ENCODE data around the gene SAA4.
"Not testable (repeated sequence)": the region's sequence is repeated elsewhere in the genome, so short reads cannot be mapped to it uniquely, and the experiment has no call there.

SAA4 gene, protein sequence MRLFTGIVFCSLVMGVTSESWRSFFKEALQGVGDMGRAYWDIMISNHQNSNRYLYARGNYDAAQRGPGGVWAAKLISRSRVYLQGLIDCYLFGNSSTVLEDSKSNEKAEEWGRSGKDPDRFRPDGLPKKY

DNA sequence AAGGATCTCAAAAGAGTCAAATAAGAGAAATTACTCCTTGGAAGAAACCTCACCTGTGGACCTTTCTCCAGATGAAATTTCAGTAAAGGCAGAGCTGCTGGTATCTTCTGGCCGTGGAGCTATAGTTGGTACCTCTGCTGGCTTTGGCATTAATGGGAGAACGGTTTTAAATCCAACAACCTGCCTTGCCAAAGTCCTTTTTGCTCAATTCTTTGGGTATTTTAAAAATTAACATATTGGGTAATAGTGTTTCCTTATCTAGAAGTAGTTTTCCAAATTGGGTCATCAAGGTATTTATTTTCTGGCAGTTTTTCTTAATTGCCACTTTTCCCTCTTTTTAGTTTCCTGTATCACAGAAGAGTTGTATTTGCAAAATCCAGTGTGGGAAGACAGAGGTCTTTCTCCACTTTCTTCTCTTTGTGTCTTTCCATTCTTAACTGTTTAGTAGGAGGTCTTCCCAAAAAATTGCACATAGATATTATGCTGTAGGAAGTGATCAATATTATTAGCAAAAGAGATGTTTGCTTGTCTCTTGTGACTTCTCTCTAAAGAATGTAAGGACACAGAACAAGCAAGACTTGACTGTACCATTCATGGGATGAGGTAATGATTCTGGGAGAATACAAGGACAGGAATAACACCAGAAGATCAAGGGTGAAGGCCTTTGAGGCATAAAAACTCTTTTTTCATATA, at the start of gene SAA4:
Gene SAA4 (minus strand): TSS at position 139 of the 693 bp plus-strand sequence. CDS start 876 bp downstream, outside the sequence.
- DNase-seq (ENCODE audit: low read depth) = no peak

DNA sequence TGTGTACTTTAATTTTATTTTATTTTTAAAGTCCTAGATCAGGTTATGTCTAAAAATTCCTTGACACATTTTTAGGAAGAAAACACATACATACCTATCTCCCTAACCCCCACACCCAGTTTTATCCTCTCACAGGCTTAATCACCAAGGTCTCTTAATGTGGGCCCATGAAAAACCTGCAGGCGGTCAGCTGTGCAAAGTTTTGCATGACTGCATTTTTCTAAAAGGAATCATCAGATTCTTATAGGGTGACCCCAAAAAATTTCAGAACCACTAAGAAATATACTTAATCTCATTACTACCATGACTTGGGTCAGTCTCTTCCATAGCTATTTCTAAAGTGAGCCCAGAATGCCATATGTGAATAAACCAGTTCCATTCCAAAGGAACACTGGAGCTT, 49.2 kb upstream of the SAA4 start:
- DNase-seq (ENCODE audit: low read depth) = no peak

- no peak for DNase-seq (ENCODE audit: low read depth)
Observed at GRCh38 chr11:18282626-18283025, 46.0 kb upstream of the SAA4 start.

DNA sequence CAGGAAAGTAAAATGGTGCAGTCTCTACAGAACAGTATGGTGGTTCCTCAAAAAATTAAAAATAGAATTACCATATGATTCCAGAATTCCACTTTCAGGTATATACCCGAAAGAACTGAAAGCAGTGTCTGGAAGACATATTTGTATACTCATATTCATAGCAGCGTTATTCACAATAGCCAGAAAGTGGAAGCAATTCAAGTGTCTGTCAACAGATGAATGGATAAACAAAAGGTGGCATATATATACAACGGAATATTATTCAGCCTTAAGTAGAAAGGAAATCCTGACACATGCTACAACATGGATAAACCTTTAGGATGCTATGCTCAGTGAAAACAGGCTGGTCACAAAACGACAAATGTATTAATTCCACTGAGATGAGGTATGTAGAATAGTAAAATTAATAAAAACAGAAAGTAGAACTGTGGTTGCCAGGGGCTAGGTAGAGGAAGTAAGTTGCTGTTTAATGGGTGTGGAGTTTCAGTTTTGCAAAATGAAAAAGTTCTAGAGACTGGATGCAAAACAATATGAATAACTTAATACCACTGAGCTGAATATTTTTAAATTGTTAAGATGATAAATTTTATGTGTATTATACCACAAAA, 43.9 kb upstream of the SAA4 start:
- DNase-seq (ENCODE audit: low read depth) = no peak

- no peak for DNase-seq (ENCODE audit: low read depth)
Observed at GRCh38 chr11:18277565-18278271, 41.1 kb upstream of the SAA4 start.

- DNase-seq (ENCODE audit: low read depth) = no peak
Observed at GRCh38 chr11:18271206-18271605, 34.6 kb upstream of the SAA4 start.

DNA sequence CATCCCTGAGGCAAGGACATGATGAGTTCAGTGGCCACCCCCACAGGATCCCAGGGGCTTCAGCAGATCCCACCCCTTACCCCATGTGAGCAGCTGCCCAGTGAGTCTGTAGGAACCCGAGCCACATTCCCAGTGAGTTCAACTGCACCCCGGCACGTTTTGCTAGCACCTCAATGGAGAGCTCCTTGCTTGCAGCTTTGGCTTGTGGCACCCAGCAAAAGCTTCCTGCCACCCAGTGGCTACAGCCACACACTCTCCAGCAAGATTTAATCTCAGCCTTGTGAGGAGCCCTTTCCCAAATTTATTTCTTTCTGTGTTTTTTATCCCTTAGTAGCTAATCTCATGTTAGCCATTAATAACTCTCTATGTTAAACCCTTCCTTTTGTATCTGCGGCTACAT, 33.5 kb upstream of the SAA4 start:
- DNase-seq (ENCODE audit: low read depth) = no peak

GRCh38 chr11:18269252-18269651, 32.6 kb upstream of the SAA4 start:
- DNase-seq (ENCODE audit: low read depth) = not testable (repeated sequence)

DNA sequence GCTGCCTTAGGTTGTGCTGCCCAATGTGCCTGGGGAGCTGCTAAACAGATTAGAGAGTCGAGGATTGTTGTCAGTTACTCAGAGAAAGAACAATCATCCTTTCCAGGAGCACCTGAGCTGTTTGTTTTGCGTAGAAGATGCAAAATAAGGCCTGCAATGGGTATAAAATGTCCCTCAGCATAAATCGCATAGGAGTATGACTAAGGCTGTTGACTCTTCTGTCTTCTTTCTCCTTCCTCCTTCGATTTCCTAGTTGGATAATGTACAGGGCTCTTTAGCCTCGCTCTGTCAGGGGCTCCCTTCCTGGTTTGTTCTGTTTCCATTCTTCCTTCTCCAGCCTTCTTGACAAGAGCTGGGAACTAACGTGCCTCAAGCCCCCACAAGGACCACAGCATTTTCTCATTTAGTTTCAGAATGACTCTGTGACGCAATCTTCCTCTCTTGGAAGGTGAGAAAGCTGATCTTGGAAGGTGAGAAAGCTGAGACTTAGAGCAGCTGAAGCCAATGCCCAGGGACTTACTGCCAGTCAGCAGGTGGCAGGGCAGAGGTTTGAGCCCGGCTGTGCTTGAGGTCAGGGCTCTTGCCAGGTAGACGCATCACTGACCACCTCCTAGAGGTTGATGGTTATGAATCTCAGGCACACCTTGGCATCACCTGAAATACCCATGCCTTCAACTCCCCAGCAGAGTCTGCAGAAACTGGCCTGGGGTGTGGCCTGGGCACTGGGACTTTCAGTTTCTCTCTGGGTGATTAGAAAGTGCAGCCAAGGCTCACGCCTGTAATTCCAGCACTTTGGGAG, 30.9 kb upstream of the SAA4 start:
- DNase-seq (ENCODE audit: low read depth) = not testable (repeated sequence)

GRCh38 chr11:18265949-18266348, 29.3 kb upstream of the SAA4 start, which contains the start of gene SAA1:
SAA1 (plus strand) TSS chr11:18266264; CDS start chr11:18266888, 624 bp downstream.
- peak; percentile 62 for DNase-seq (ENCODE audit: low read depth)

GRCh38 chr11:18264677-18265555, 28.3 kb upstream of the SAA4 start:
- DNase-seq (ENCODE audit: low read depth) = no peak

DNA sequence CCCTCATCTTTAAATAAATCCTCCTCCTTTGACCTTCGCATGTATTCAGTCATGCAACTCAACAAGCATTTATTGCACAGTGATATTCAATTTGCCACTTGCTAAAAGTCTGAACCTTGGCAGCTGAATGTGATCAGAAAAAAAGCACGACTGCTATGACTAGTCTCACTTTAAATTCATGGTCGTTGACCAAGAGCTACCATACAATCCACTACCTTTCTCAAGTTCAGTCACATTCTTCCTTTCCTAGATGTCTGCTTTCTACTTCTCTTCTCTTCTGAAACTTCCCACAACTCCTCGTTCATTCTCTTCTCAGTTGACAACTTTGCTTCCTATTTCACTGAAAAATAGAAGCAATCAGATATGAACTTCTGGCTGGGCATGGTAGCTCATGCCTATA, 27.4 kb upstream of the SAA4 start:
- no peak for DNase-seq (ENCODE audit: low read depth)

- not testable (repeated sequence) for DNase-seq (ENCODE audit: low read depth)
Observed at GRCh38 chr11:18262681-18263350, 26.2 kb upstream of the SAA4 start.

DNA sequence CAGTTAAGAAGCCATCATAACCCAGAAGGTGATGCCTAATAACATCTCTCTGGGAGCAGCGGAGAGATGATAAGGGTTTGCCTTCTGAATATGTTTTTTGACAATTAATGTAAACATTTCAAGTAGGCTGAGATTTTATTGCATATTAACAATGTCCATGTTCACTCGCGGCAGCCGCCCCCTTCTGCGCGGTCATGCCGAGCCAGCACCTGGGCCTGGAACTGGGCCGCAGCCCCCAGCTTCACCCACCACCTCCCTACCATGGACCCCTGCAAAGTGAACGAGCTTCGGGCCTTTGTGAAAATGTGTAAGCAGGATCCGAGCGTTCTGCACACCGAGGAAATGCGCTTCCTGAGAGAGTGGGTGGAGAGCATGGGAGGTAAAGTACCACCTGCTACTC, 25.1 kb upstream of the SAA4 start:
- no peak for DNase-seq (ENCODE audit: low read depth)

GRCh38 chr11:18259259-18259658, 22.7 kb upstream of the SAA4 start:
- DNase-seq (ENCODE audit: low read depth) = no peak

DNA sequence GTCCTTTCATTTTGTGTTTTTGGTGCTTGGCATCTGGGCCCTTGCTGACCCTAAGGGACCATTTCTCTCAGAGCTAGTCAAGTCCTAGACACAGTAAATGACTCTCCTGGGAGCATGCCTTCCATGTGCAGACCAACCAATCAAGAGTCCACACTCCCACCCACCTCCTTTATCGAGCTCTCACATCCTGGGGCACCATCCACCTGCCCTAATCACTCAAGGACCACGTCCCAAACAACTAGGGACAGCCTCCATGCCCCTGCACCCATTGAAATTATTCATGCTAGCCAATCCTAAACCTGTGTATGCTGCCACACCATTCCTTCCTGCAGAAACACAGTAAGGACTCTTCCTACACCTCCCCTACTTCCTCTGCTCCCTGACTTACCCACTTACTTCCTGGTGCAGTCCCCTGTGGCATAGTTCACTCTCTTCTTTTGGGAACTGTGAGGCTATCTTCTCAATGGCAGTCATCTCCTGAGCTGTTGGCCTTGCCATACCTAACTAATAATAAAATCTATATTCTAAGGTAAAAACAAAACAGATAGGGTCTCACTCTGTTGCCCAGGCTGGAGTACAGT, 18.3 kb upstream of the SAA4 start:
- no peak for DNase-seq (ENCODE audit: low read depth)

DNA sequence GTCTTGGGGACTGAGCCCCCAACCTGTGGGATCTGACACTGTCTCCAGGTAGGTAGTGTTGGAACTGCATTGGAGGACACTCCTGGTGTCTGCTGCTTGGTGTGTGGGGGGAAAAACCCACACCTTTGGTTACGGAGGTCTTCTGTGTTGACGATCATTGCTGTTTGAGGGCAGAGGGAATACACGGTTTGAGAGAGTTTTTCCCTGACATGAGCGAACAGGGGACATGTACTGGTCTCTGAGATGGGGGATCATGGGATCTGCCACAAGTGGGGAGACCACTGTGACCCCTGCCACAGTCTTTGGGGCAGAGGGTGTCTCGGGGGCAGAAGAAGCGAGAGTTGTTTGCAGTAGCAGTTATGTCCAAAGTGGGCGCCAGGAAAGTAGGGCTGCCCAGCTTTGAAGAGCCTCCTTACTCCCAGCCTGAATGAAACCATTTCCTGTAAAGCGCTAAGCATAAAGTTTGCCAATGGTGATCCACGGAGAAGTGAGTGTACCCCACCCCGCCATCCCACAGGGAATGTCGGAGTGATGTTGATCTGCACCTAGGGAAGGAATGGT, 17.3 kb upstream of the SAA4 start:
- no peak for DNase-seq (ENCODE audit: low read depth)

- DNase-seq (ENCODE audit: low read depth) = no peak
Observed at GRCh38 chr11:18253233-18253632, 16.6 kb upstream of the SAA4 start.

- peak; percentile 16 for DNase-seq (ENCODE audit: low read depth)
Observed at GRCh38 chr11:18248561-18248960, 12.0 kb upstream of the SAA4 start, which contains the start of gene SAA2. SAA2 (minus strand) TSS chr11:18248668; CDS start chr11:18248011, 657 bp downstream.

- not testable (repeated sequence) for DNase-seq (ENCODE audit: low read depth)
Observed at GRCh38 chr11:18247191-18247581, 10.6 kb upstream of the SAA4 start.
